Muscle of back (tissue), 11 donors: ENCODE measurements around the gene ASPG. TPM values are rescaled to one million over a fixed set of nuclear protein-coding genes. Genes with fewer than 3 reads are reported as not detected.

Experiments used
- DNase-seq, 3 donors: peaks; one replicate each; pipeline versions ENCODE4 v3.0.0 to v3.0.0-alpha.2; 2013
- polyA plus RNA-seq, 10 donors: library from polyadenylated mRNA; unstranded; fragments of 120-200 nt; gene quantifications; one replicate each; pipeline ENCODE4 v1.2.1, GENCODE V29; 2013; ENCODE audit not compliant: insufficient read length in 10 of 10

Gene ASPG
- polyA plus RNA-seq, 10 donors = 0.31 to 2.1 (median 1.4) TPM

GRCh38 chr14:104159990-104160389 lies 74.5 kb downstream of the ASPG start:
- DNase-seq = no peak

GRCh38 chr14:104161602-104162367 lies 76.3 kb downstream of the ASPG start:
- DNase-seq = no peak

GRCh38 chr14:104162495-104162894 lies 77.0 kb downstream of the ASPG start:
- DNase-seq = no peak

GRCh38 chr14:104163541-104163940 lies 78.0 kb downstream of the ASPG start:
- DNase-seq = no peak

GRCh38 chr14:104164041-104164440 lies 78.5 kb downstream of the ASPG start:
- no peak for DNase-seq

- no peak for DNase-seq
Observed at GRCh38 chr14:104164512-104164911, 79.0 kb downstream of the ASPG start.

Other genes with a start within 250 kb of the ASPG start
- 10 to 100 TPM in 7 of 10 donors, 1 to 10 TPM in 3; 6.1 to 13.7 (median 11.4) TPM for gene PPP1R13B, start 238.1 kb upstream of the ASPG start, polyA plus RNA-seq
- gene TDRD9, start 157.2 kb upstream of the ASPG start, polyA plus RNA-seq = 1 to 10 TPM in 1 of 10 donors, under 1 TPM in 9; 0.10 to 1.4 (median 0.51) TPM
- gene RD3L, start 143.2 kb upstream of the ASPG start, polyA plus RNA-seq = not detected
- gene KIF26A, start 52.9 kb downstream of the ASPG start, polyA plus RNA-seq = 10 to 100 TPM in 3 of 10 donors, 1 to 10 TPM in 7; 4.5 to 19.0 (median 6.6) TPM